GM18507 (cell line): Measurements from ENCODE around the gene TRERF1.
"Not testable (repeated sequence)": the region's sequence is repeated elsewhere in the genome, so short reads cannot be mapped to it uniquely, and the experiment has no call there.

ENCODE experiments used
- DNase-seq: peaks from one replicate; pipeline ENCODE4 v3.0.0; 2011; ENCODE audit warnings: low read depth; ENCODE audit not compliant: insufficient read length; ENCODE audit errors: extremely low spot score
- FAIRE-seq: peaks from 2 replicates; lab custom pipeline; 2011; peaks lifted over from hg19 to GRCh38; lab: Jason Lieb, UNC

TRERF1 gene

DNA sequence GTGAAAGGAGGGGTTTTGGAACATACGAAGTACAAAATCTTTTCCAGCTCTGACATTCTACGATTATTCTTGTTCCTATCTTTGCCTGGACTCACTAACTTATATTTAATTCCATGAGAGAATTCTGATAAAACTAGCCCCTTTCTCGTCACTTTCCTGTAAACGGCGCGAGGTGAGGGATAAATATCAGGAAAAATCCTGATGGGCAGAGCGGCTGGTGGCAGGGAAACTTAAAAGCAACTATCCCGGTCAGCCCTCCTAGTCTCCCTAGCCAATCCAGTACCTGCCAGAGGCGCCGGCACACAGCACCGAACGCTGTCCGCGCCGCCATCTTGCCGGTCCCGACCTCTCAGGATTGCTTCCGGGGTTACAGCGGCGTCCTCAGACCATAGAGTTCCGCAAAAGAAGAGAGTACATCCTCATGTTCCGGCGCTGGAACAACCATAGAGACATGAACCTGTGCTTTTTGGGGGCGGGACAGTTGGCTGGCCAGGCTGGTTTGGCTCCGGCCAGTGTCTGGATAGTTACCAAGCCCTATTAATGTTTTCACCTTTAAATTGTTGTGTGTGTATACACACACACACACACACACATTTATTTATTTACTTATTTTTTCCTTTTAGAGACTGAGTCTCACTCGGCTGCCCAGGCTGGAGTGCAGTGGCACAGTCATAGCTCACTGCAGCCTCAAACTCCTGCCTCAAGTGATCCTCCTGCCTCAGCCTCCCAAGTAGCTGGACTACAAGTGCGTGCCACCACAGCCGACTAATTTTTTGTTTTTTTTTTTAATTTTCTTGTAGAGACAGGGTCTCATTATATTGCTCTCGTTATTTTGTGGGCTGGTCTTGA is 234.0 kb downstream of the TRERF1 start, which contains the start of gene MRPS10:
Gene MRPS10, minus strand, starts transcription at position 343 of the 849 bp plus-strand sequence. Its CDS starts 12 bp downstream, at position 331.
- peak; percentile 94 for FAIRE-seq
- DNase-seq: peak; percentile 82

DNA sequence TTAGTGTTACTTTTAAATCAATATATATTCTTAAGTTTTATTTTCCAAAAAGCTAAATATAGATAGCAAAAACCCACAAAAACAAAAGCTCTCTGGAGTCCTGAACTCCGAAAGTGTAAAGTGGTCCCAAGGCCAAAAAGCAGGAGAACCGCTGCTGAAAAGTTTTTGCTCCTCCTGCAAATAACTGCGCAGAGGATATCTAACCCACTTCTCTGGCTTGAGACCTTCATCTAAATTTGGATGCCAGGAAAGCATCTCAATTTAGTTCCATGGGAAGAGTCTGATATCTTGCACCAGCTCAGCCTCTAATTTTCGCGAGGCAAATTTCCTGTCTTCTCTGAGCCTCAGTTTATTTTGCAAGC is 234.6 kb downstream of the TRERF1 start:
- DNase-seq (no peak), FAIRE-seq (peak; percentile 46)

DNA sequence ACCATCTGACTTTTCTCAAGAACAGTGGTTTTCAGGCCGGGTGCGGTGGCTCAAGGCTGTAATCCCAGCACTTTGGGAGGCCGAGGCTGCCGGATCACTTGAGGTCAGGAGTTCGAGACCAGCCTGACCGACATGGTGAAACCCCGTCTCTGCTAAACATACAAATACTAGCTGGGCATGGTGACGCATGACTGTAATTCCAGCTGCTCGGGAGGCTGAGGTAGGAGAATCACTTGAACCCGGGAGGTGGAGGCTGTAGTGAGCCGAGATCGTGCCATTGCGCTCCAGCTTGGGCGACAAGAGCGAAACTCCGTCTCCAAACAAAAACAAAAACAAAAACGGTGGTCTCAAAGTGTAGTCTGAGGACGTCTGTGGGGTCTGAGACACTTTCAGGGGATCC is 235.2 kb downstream of the TRERF1 start:
- not testable (repeated sequence) for FAIRE-seq, DNase-seq

DNA sequence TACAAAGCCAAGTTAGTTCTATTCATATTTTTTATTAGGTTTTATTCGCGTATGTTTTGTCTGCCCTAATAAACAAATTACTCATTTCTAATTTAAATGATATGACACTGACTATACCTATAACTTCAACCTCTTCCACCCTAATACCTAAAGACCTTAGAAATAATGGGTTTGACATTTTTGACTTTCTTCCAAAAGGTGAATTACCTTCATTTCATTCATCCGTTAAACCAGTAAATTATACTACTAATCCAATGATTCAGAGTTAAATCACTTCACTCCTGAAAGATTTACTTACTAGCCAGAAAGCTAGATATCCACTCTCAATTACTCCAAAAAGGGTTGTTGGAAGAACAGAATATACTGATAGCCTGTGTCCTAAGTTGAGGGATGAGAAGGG is 239.3 kb downstream of the TRERF1 start:
- FAIRE-seq (no peak), DNase-seq (no peak)

DNA sequence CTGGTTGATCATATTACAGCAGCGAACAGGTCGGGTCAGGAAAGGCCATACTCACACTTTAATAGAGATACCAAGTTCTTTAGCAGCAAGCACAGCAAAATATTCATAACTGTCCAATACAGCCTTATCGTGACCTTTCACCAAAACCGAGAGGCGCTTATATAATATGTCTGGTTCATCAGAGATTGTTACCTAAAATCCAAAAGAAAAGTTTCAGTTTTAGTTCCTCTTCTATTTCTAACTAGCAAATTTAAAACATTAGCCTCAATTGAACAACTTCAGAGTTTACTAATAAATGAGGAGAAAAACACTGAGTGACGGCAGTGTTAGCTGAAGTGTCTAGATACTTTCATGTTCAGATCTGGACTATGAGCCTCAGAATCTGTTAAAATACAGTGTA is 240.0 kb downstream of the TRERF1 start:
- no peak for DNase-seq
- FAIRE-seq: peak; percentile 66

DNA sequence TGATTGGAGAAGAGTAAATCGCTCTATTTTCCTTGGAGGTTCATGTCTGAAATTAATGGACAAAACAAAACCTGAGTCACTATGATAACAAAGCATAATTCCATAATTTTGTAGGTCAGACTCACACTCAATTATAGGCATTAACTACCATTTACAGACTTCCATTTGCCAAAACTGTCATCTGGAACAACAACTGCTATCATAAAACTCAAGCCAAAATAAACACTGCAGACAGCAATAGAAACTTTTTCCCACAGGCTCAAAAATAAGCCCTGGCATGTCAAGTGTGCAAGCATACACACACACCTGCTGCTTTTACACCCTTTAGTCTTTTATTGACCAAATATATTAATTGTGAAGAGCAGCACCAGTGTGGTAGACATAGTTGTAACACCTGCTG is 241.2 kb downstream of the TRERF1 start:
- no peak for DNase-seq
- no peak for FAIRE-seq

DNA sequence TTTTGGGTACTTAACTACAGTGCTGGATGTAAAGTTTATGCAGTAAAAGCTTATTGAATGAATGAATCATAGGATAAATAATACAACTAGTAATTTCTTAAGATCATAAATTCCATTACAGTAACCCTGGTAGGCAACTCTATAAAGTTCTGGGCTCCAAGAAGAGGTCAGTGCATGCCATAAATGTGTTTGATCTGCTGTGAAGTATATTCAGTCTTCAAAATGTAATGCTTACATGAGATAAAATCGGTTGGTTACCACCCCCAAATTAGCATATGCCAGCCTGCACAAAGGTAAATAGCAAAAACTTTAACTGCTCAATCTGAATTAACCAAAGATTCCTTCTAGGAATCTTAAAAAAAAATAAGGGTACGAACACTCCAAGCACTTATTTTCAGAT is 244.2 kb downstream of the TRERF1 start:
- not testable (repeated sequence) for FAIRE-seq, DNase-seq

DNA sequence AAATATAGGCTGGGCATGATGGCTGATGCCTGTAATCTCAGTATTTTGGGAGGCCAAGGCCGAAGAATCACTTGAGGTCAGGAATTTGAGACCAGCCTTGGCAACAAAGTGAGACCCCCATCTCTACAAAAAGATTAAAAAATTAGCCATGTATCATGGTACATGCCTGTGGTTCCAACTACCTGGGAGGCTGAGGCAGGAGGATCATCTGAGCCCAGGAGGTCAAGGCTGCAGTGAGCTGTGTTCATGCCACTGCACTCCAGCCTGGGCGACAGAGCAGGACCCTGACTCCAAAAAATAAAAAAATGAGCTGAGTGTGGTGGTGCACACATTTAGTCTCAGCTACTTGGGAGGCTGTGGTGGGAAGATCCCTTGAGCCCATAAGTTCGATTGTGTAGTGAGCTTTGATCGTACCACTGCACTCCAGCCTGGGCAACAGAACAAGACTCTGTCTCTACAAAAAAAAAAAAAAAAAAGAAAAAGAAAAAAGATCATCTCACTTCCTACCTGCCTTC is 246.9 kb downstream of the TRERF1 start:
- FAIRE-seq (no peak), DNase-seq (no peak)

DNA sequence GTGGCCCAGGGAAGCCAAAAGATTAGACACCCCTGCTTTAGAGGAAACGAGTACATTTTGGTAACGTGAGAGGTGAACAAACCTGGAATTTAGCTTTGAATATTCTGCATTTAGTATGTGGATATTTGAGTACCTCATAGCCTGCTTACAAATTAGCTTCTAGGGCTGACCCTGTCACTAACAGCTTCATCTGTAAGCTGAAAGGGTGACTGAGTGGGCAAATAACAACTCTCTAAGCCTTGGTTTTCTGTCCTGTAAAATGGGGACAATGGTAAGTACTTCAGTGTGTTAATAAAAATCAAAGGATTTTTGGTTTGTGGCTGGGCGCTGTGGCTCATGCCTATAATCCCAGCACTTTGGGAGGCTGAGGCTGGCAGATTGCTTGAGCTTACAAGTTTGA is 248.5 kb downstream of the TRERF1 start:
- FAIRE-seq (no peak), DNase-seq (no peak)

DNA sequence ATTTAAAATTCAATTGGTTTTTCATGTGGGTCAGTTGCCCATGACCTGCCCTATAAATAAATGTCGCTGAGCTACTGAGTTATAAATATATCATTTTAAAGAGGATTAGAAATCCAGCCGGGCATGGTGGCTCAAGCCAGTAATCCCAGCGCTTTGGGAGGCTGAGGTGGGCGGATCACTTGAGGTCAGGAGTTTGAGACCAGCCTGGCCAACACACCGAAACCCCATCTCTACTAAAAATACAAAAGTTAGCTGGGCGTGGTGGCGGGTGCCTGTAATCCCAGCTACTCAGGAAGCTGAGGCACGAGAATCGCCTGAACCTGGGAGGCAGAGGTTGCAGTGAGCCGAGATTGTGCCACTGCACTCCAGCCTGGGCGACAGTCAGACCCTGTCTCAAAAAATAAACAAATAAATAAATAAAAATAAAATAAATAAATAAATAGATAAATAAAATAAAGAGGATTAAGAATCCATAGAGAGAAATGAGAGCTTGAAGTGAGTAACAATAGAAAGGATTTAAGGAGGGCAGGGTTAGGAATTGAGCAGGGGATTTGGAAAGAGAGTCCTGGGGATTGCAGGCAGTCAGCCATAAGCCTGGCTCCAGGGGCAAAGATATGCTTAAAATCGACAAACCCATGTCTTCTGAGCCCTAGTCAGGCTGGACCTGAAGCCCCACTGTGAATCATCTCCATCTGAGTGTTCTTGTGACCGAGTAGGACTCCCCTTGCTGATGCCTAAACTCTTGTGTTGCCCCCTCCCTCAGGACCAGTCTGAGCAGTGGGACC is 249.4 kb downstream of the TRERF1 start:
- DNase-seq, FAIRE-seq: not testable (repeated sequence)

DNA sequence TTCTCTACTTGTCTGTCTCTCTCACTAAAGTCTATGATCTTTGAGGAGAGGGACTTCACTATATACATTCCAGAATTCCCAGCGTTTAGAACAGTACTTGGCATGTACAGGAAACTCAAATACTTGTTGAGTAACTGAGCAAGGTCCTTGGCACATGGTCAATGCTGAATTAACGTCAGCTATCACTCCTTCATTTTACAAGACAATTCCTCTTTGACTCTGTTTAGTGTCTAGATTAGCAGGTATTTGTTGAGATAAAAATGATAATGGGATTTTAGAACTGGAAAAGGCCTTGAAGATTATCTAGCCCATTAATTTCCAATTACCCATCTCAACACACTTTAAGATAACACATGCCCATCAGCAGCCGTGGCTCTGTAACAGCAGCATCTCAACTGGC is 250.3 kb downstream of the TRERF1 start:
- FAIRE-seq (no peak), DNase-seq (no peak)

DNA sequence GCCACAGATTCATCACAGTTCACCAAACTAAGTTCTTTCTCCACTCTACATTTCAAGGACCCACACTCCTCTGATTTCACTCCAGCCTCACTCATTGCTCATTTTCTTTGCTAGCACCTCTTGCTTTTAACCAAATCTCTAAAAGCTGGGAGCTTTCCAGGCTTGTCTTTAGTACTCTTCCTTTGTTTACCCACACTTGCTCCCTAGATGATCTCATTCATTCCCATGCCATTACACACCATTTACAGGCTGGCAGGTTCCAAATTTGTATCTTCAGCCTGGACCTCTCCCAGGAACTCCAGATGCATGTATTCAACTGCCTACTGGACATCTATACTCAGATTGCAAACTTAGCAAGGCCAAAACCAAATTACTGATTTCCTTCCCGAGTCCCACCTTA is 251.7 kb downstream of the TRERF1 start:
- no peak for DNase-seq
- no peak for FAIRE-seq

DNA sequence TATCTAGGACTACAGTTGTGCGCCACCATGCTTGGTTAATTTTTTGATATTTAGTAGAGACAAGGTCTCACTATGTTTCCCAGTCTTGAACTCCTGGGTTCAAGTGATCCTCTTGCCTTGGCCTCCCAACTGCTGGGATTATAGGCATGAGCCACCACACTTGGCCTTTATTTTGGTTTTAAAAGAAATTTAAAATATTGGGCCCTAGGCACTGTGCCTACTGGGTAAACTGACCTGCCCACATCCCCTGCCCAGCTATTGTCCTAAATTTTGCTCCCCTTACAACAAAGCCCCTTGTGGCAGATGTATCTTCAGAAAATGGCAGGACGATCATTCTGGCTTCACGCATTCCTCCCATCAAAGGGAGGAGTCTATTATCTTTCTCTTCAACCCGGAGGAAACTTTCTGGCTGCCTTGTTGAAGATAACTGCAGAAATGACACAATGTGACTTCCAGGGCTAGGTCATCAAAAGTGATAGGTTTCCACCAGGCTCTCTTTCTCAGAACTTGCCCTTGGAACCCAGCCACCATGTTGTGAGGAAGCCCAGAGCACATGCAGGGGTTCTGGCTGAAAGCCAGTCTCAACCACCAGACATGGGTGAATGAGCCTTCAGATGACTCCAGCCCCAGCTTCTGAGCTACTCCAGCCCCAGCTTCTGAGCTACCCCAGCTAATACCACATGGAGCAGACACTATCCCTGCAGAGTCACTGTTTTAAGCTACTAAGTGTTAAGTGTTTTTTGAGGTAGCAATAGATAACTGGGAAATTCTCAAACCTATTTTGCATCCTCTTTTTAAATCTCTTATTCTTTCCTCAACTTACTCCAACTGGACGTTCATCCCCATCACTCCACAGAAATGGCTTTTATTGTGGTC is 252.4 kb downstream of the TRERF1 start:
- FAIRE-seq: no peak
- no peak for DNase-seq

DNA sequence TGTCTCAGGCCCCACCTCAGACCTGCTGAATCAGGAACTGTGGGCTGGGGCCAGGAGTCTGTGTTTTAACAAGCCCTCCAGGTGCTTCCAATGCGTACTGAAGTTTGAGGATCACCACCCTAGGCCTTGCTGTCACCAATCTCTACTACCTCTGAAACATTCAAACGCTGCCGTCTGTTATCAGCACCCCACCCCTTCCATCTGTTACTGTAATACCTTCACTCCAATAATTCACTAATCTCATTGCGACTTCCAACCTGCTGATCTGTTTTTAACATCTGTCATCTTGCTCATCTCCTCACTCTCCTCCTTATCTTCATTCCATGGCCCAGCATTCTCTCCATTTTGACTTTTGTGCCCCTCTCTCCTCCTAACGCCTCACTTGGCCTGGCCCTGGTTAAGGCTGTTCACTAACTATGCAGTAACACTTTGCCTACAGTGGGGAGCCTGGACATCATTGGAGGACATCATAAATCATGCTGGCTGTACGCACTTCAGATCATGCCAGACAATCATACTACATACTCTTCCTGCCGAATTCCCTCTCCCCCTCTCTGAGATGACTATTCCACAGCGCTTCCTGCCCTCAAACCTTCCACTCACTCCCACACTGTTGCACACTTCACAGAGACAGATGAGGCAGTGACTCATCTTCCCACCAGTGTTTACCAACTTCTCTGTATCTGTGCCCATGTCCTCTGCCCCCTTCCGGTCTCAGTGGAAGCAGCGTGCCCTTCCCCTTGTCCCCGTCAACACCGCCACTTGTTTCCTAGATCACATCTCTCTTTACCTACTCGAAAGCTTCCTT is 254.0 kb downstream of the TRERF1 start:
- FAIRE-seq (no peak), DNase-seq (no peak)

DNA sequence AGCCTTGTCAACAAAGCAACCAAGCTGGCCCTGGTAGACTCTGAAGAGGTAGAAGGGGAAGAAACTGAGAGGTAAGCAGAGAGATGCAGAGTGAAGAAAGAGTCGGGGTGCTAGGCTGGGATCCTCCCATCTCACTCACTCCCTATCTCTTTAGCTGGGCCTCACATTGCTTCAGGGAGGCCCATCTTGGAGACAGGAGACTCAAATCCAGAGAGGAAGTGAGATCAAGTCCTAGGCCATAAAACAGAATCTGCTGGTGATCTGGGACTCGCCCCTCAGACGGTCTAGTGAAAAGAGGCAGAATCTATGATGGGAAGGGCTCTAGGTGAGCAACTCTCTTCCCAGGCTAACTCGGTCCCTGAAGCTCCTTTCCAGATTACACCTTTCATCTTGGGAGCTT is 256.3 kb downstream of the TRERF1 start:
- FAIRE-seq (no peak), DNase-seq (no peak)

DNA sequence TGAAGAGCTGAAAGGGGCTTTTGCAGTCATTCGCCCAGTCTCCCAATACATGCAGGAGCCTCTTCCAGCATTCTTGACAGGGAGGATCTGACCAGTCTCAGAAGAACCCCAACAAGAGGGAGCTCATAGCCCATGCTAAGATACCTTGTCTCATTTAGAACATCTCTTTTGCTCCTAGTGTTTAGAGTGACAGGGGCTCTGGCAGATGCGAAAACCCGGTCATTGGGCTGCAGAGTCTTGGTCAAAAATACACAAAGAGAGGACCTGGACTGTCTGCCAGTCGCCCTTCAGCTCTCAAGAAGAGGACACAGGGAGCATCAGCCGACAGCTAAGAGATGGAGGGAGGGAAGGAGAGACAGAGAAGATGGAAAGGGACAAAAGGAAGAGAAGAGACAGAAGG is 257.7 kb downstream of the TRERF1 start:
- FAIRE-seq: no peak
- DNase-seq: no peak

DNA sequence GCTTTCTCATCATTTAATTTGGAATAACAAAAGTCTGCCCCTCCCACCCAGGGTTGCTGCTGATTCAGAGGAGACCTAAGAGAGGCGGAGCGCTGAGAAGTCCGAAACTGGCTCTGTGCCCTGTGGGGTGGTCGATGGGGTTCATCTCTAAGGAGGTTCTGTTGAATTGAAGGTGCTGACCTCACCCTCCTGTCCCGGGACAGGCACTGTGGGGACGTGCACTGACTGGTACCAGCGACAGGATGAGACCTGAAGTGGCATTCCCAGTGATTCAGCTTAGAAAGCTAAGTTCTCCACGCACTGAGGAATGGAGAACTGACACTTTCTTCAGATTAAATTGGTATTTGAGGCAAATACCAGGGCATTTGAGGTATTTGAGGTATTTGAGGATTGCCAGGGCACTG is 258.2 kb downstream of the TRERF1 start:
- DNase-seq (no peak), FAIRE-seq (no peak)

DNA sequence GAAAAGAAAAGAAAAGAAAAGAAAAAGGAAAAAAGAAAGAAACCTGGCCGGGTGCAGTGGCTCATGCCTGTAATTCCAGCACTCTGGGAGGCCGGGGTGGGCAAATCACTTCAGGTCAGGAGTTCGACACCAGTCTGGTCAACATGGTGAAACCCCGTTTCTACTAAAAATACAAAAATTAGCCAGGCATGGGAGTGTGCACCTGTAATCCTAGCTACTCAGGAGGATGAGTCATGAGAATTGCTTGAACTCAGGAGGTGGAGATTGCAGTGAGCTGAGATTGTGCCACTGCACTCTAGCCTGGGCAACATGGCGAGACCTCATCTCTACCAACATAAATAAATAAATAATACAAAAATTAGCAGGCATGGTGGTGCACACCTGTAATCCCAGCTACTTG is 259.3 kb downstream of the TRERF1 start:
- not testable (repeated sequence) for DNase-seq, FAIRE-seq
